Neural cell (in vitro differentiated cells): ENCODE results near the gene MKX. TPM values are rescaled to one million over a fixed set of nuclear protein-coding genes. Genes with fewer than 3 reads are reported as not detected.

Experiments
- H2AFZ ChIP-seq: fragments of 200-600, 300-800 bp; sonication (generic), shearing (Covaris generic); 2 replicates; pipeline ENCODE4 v1.6.0; 2014; ENCODE audit warnings: low read depth, mild to moderate bottlenecking, antibody characterized with exemption, low read length, moderate library complexity
- H3F3A ChIP-seq: fragments of 200-600 bp; shearing (Covaris generic); 2 replicates; pipeline ENCODE4 v1.6.1; 2016; ENCODE audit warnings: mild to moderate bottlenecking, moderate library complexity, mixed read lengths, antibody characterized with exemption, low read length; ENCODE audit not compliant: insufficient read depth, poor library complexity, severe bottlenecking
- H3K27ac ChIP-seq: fragments of 200-600, 300-800 bp; sonication (generic), shearing (Covaris generic); 2 replicates; pipeline ENCODE4 v1.5.1; 2014; ENCODE audit warnings: mild to moderate bottlenecking, low read length, moderate library complexity
- H3K27me3 ChIP-seq: fragments of 300-800, 200-600 bp; sonication (generic), shearing (Covaris generic); 2 replicates; pipeline ENCODE4 v1.6.0; 2014; ENCODE audit warnings: mild to moderate bottlenecking, low read depth, low read length, moderate library complexity; ENCODE audit not compliant: insufficient read depth
- H3K36me3 ChIP-seq: fragments of 300-800, 200-600 bp; sonication (generic), shearing (Covaris generic); 2 replicates; pipeline ENCODE4 v1.5.1; 2014; ENCODE audit warnings: mild to moderate bottlenecking, antibody characterized with exemption, low read length, moderate library complexity; ENCODE audit not compliant: insufficient read depth
- H3K4me2 ChIP-seq: fragments of 300-800, 200-600 bp; sonication (generic), shearing (Covaris generic); 2 replicates; pipeline ENCODE4 v1.6.0; 2014; ENCODE audit warnings: mild to moderate bottlenecking, low read length
- H3K4me3 ChIP-seq: fragments of 300-800, 200-600 bp; sonication (generic), shearing (Covaris generic); 2 replicates; pipeline ENCODE4 v1.5.1; 2014; ENCODE audit warnings: mild to moderate bottlenecking, low read length, moderate library complexity
- H3K79me2 ChIP-seq: fragments of 200-600 bp; shearing (Covaris generic); replicated peaks from 2 replicates; pipeline ENCODE4 v1.6.0; 2014; ENCODE audit warnings: mild to moderate bottlenecking, low read length, moderate library complexity; ENCODE audit not compliant: insufficient read depth
- H3K9ac ChIP-seq: fragments of 300-800, 200-600 bp; sonication (generic), shearing (Covaris generic); 2 replicates; pipeline ENCODE4 v1.6.1; 2016; ENCODE audit warnings: mild to moderate bottlenecking, low read length, mixed read lengths
- H3K9me2 ChIP-seq: fragments of 200-600 bp; shearing (Covaris generic); 2 replicates; pipeline ENCODE4 v1.6.1; 2016; ENCODE audit warnings: mild to moderate bottlenecking, low read length, mixed read lengths; ENCODE audit not compliant: insufficient read depth
- H3K9me3 ChIP-seq: fragments of 200-600, 300-800 bp; sonication (generic), shearing (Covaris generic); 2 replicates; pipeline ENCODE4 v1.6.1; 2016; ENCODE audit warnings: mild to moderate bottlenecking, mixed run types, low read length, moderate library complexity, mixed read lengths
- H4K20me1 ChIP-seq: fragments of 200-600 bp; shearing (Covaris generic); 2 replicates; pipeline ENCODE4 v1.6.1; 2016; ENCODE audit warnings: mild to moderate bottlenecking, mixed run types; ENCODE audit not compliant: insufficient read depth
- EP300 ChIP-seq: fragments of 450-650 bp; conservative IDR thresholded peaks from 2 replicates; pipeline ENCODE4 v1.6.1; 2014; ENCODE audit warnings: antibody characterized with exemption, mild to moderate bottlenecking, moderate library complexity; ENCODE audit not compliant: poor library complexity, severe bottlenecking
- EZH2 ChIP-seq: fragments of 200-600, 300-800 bp; shearing (Covaris generic), sonication (generic); IDR thresholded peaks from 2 replicates; pipeline ENCODE4 v1.6.1; 2014; ENCODE audit warnings: antibody characterized with exemption, low read length, borderline replicate concordance, mild to moderate bottlenecking; ENCODE audit not compliant: insufficient read depth, poor library complexity, severe bottlenecking
- MXI1 ChIP-seq: fragments of 450-650 bp; conservative IDR thresholded peaks from 2 replicates; pipeline ENCODE4 v1.6.1; 2014; ENCODE audit warnings: antibody characterized with exemption, mild to moderate bottlenecking; ENCODE audit not compliant: poor library complexity, severe bottlenecking
- POLR2AphosphoS5 ChIP-seq: IDR thresholded peaks from 2 replicates; pipeline ENCODE4 v1.6.1; 2012
- RAD21 ChIP-seq: fragments of 450-650 bp; conservative IDR thresholded peaks from 2 replicates; pipeline ENCODE4 v1.6.1; 2014; ENCODE audit warnings: antibody characterized with exemption, mild to moderate bottlenecking, moderate library complexity
- SMC3 ChIP-seq: fragments of 450-650 bp; conservative IDR thresholded peaks from 2 replicates; pipeline ENCODE4 v1.6.1; 2014; ENCODE audit warnings: antibody characterized with exemption, mild to moderate bottlenecking, moderate library complexity; ENCODE audit not compliant: poor library complexity
- polyA plus RNA-seq: library from polyadenylated mRNA; depleted of rRNA; stranded (reverse); fragments of >200 nt; gene quantifications from 2 replicates; pipeline ENCODE4 v1.2.3, GENCODE V29; 2014
- TF ChIP-seq, protein P1 (sequence below): IDR thresholded peaks from 2 replicates; pipeline ENCODE4 v1.6.1; 2012; ENCODE audit warnings: borderline replicate concordance
- TF ChIP-seq, protein P2 (sequence below): fragments of 450-650 bp; IDR thresholded peaks from 2 replicates; pipeline ENCODE4 v1.5.1; 2014; ENCODE audit warnings: antibody characterized with exemption, mild to moderate bottlenecking, moderate library complexity; ENCODE audit not compliant: poor library complexity, severe bottlenecking

MKX gene
- polyA plus RNA-seq, 1 donor from 2014 or later, result not detected

DNA sequence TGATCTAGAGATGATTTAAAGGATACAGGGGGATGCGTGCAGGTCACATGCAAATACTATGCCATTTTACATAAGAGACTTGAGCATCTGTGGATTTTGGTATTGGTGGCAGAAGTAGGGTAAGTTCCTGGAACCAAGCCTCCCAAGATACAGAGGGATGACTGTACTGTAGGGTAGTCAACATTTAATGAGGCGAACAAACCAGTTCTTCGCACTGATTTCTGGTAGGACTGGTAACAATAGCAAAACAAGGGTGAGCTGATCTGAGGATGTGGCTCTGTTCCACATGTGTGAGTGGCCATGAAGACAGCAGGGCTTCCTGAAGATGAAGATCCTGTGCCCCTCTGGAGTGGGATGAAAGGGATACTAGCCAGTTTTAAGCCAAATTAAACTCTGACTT lies 36.3 kb downstream of the MKX start:
- no peak overlapping the region for H2AFZ ChIP-seq

DNA sequence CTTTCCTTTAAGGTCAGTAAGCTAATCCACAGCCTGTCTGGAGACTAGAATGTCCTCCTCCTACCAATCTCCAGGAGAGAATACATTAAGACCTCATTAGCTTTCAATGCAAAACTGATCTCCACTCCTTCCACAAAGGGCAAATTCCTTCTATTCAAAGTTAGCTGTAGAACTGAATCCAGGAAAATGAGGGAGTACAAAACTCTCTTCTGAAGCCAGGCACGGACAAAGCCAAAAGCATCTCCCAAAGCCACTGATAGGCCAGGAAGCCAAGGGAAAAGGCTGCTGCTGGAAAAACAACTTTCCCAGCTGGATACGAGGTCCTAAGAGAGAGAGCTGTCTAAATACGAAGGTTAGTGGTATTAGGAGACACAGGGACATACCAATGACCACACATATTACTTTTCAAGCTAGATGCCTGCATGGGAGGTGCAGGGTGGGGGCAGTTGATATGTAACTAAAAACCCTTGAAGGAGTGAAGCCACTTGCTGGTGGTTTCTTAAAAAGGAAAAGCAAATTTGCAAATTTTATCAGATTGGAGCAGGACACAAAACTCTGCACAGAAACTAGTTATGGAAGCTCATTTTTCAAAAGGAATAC lies 43.6 kb downstream of the MKX start:
- H2AFZ ChIP-seq, result no peak overlapping the region
- H4K20me1 ChIP-seq, result no peaks in the 10 kb centered on the region
- H3K9ac ChIP-seq, result no peak overlapping the region
- no peaks in the 10 kb centered on the region for H3K79me2 ChIP-seq
- H3K4me3 ChIP-seq, result no peak overlapping the region
- no peaks in the 10 kb centered on the region for H3K9me2 ChIP-seq
- H3F3A ChIP-seq, result no peaks in the 10 kb centered on the region
- TF ChIP-seq, protein P1, sequence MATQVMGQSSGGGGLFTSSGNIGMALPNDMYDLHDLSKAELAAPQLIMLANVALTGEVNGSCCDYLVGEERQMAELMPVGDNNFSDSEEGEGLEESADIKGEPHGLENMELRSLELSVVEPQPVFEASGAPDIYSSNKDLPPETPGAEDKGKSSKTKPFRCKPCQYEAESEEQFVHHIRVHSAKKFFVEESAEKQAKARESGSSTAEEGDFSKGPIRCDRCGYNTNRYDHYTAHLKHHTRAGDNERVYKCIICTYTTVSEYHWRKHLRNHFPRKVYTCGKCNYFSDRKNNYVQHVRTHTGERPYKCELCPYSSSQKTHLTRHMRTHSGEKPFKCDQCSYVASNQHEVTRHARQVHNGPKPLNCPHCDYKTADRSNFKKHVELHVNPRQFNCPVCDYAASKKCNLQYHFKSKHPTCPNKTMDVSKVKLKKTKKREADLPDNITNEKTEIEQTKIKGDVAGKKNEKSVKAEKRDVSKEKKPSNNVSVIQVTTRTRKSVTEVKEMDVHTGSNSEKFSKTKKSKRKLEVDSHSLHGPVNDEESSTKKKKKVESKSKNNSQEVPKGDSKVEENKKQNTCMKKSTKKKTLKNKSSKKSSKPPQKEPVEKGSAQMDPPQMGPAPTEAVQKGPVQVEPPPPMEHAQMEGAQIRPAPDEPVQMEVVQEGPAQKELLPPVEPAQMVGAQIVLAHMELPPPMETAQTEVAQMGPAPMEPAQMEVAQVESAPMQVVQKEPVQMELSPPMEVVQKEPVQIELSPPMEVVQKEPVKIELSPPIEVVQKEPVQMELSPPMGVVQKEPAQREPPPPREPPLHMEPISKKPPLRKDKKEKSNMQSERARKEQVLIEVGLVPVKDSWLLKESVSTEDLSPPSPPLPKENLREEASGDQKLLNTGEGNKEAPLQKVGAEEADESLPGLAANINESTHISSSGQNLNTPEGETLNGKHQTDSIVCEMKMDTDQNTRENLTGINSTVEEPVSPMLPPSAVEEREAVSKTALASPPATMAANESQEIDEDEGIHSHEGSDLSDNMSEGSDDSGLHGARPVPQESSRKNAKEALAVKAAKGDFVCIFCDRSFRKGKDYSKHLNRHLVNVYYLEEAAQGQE, result no peak
- TF ChIP-seq EZH2 (no peak), POLR2AphosphoS5 (no peak), RAD21 (no peak), EP300 (no peak), MXI1 (no peak), SMC3 (no peak)
- TF ChIP-seq, protein P2, sequence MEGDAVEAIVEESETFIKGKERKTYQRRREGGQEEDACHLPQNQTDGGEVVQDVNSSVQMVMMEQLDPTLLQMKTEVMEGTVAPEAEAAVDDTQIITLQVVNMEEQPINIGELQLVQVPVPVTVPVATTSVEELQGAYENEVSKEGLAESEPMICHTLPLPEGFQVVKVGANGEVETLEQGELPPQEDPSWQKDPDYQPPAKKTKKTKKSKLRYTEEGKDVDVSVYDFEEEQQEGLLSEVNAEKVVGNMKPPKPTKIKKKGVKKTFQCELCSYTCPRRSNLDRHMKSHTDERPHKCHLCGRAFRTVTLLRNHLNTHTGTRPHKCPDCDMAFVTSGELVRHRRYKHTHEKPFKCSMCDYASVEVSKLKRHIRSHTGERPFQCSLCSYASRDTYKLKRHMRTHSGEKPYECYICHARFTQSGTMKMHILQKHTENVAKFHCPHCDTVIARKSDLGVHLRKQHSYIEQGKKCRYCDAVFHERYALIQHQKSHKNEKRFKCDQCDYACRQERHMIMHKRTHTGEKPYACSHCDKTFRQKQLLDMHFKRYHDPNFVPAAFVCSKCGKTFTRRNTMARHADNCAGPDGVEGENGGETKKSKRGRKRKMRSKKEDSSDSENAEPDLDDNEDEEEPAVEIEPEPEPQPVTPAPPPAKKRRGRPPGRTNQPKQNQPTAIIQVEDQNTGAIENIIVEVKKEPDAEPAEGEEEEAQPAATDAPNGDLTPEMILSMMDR, result no peak
- H3K27me3 ChIP-seq, result no peaks in the 10 kb centered on the region
- no peak overlapping the region for H3K4me2 ChIP-seq
- no peaks in the 10 kb centered on the region for H3K36me3 ChIP-seq
- H3K9me3 ChIP-seq, result no peaks in the 10 kb centered on the region
- no peak overlapping the region for H3K27ac ChIP-seq

More for the DNA sequence above, 36.3 kb downstream of the MKX start:
- no peak overlapping the region for H3K4me2 ChIP-seq
- H4K20me1 ChIP-seq, result no peaks in the 10 kb centered on the region
- no peak overlapping the region for H3K27ac ChIP-seq
- no peaks in the 10 kb centered on the region for H3K9me3 ChIP-seq
- H3K4me3 ChIP-seq, result no peak overlapping the region
- TF ChIP-seq MXI1 (no peak), EP300 (no peak), EZH2 (no peak), SMC3 (no peak), POLR2AphosphoS5 (no peak)
- TF ChIP-seq, protein P1, result no peak
- H3K9me2 ChIP-seq, result no peaks in the 10 kb centered on the region
- no peaks in the 10 kb centered on the region for H3K27me3 ChIP-seq
- no peak overlapping the region for H3K9ac ChIP-seq
- H3K79me2 ChIP-seq, result no peaks in the 10 kb centered on the region
- H3F3A ChIP-seq, result no peaks in the 10 kb centered on the region
- H3K36me3 ChIP-seq, result no peaks in the 10 kb centered on the region
